ENCODE results near the gene OR2M2.

GRCh38 chr1:248196965-248197364 is 22.3 kb downstream of the OR2M2 start, which contains the start of gene OR2M3:
- TF ChIP-seq CTCF (IDR thresholded peaks at IDR 0.05; ENCODE audit: low read depth, low read length) (no peak), EZH2phosphoT487 (IDR thresholded peaks at IDR 0.05; ENCODE audit: low read depth) (no peak)
